Fibroblast of gingiva (primary cell): Measurements from ENCODE around the gene A2ML1.
"Not testable (repeated sequence)": the region's sequence is repeated elsewhere in the genome, so short reads cannot be mapped to it uniquely, and the experiment has no call there.

Source experiments
- DNase-seq: peaks from one replicate; pipeline ENCODE4 v3.0.0-alpha.2; 2011; ENCODE audit warnings: low read depth

The A2ML1 gene

GRCh38 chr12:8817856-8818255, 4.6 kb upstream of the A2ML1 start:
- no peak for DNase-seq

DNA sequence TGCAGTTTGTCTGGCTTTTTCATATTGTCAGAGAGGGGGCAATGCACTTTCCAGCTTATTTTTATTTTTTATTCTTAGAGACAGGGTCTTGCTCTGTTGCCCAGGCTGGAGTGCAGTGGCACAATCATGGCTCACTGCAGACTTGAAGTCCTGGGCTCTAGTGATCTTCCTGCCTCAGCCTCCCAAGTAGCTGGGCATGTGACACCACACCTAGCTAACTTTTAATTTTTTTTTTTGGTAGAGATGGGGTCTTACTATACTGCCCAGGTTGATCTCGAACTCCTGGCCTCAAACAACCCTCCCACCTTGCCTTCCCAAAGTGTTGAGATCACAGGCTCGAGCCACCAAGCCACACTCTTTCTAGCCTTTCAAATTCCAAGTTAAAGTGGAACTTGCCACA, 3.9 kb upstream of the A2ML1 start:
- no peak for DNase-seq

- no peak for DNase-seq
These were observed 2.8 kb upstream of the A2ML1 start for GRCh38 chr12:8819666-8819980.

- DNase-seq: not testable (repeated sequence)
These were observed 1.6 kb upstream of the A2ML1 start for GRCh38 chr12:8820676-8821407.

- DNase-seq: no peak
These were observed 830 bp upstream of the A2ML1 start for GRCh38 chr12:8821591-8821990.

GRCh38 chr12:8823565-8824300, 1.3 kb downstream of the A2ML1 start:
- no peak for DNase-seq

DNA sequence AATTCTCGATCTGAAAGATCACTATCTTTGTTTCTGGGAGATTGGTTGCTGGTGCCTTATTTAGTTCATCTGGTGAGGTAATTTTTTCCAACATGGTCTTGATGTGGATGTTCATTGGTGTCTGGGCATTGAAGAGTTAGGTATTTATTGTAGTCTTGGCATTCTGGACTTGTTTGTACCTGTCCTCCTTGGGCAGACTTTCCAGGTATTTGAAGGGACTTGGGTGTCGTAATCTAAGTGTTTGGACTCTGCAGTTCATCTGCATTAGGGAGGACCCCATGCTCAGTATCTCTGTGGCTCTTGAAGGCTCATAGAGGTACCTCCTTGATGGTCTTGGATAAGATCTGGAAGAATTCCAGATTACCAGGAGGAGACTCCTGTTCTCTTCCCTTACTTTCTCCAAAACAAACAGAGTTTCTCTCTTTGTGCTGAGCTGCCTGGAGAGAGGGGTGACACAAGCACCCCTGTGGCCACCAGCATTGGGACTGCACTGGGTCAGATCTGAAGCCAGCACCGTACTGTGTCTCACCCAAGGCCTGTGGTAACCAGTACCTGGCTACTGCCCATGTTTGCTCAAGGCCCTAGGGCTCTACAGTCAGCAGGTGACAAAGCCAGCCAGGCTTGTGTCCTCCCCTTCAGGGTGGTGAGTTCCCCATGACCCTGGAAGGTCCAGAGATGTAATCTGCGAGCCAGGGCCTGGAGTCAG, 5.3 kb downstream of the A2ML1 start:
- DNase-seq: no peak

GRCh38 chr12:8828257-8829124, 6.1 kb downstream of the A2ML1 start:
- no peak for DNase-seq

DNA sequence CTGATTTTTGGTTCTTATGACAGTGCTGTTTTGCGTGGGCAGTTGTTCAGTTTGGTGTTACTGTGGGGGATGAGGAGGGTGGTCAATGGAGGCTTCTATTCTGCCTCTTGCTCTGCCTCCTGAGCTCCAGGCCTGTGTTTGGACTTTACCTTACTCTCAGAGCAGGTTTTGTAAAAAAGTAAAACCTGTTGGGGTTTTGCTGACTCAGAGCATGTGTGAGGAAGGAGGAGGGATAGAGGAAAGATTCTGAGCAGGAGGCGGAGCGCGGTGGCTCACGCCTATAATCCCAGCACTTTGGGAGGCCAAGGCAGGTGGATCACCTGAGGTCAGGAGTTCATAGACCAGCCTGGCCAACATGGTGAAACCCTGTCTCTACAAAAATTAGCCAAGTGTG, 6.7 kb downstream of the A2ML1 start:
- DNase-seq: no peak

DNA sequence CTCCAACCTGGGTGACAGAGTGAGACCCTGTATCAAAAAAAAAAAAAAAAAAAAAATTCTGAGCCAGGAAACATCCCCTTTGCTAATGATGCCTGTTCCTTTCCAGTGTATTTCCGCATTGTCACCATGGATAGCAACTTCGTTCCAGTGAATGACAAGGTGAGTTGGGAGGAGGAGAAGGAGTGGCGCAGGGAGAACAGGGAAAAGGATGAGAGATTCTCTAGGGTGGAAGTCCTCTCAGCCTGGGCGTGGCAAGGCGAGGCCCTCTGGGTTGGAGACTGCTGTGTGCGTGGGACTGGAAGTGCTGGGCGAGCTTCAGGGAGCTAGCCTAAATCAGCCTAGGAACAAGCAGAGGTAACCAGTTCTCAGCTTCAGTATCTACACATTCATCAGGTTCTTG, 7.2 kb downstream of the A2ML1 start:
- DNase-seq: no peak

DNA sequence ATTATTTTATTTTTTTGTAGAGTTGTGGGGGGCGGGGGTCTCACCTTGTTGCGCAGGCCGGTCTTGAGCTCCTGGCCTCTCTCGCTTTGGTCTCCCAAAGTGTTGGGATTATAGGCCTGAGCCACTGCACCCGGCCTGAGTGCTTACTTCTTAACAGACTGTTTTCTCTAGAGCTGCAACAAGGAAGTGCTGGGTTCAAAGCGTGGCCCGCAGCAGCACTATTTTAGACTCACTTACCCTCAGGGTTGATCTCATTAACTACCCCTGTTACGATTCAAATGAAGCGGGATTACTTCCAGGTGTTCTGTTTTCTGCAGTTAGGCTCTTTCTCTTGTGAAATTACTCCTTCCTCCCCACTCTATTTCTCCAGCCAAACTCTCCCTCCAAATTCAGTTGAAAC, 8.7 kb downstream of the A2ML1 start:
- no peak for DNase-seq

- DNase-seq: no peak
These were observed 10.1 kb downstream of the A2ML1 start for GRCh38 chr12:8832500-8832899.

- no peak for DNase-seq
These were observed 11.8 kb downstream of the A2ML1 start for GRCh38 chr12:8834230-8834629.

- no peak for DNase-seq
These were observed 14.9 kb downstream of the A2ML1 start for GRCh38 chr12:8837291-8837690.

DNA sequence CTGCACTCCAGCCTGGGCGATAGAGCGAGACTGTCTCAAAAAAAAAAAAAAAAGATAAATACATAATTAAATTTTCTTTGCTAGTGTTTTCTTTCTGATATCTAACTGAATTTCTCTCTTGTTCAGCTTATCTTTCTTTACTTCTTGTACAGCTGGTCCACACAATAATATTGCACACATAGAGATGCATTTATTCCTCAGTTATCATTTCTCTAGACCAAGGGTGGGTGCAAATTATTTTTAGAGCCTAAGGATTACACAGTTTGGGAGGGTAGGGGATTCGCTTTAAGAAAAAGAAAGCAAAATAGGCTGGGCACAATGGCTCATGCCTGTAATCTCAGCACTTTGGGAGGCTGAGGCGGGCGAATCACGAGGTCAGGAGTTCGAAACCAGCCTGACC, 17.9 kb downstream of the A2ML1 start:
- DNase-seq: no peak

DNA sequence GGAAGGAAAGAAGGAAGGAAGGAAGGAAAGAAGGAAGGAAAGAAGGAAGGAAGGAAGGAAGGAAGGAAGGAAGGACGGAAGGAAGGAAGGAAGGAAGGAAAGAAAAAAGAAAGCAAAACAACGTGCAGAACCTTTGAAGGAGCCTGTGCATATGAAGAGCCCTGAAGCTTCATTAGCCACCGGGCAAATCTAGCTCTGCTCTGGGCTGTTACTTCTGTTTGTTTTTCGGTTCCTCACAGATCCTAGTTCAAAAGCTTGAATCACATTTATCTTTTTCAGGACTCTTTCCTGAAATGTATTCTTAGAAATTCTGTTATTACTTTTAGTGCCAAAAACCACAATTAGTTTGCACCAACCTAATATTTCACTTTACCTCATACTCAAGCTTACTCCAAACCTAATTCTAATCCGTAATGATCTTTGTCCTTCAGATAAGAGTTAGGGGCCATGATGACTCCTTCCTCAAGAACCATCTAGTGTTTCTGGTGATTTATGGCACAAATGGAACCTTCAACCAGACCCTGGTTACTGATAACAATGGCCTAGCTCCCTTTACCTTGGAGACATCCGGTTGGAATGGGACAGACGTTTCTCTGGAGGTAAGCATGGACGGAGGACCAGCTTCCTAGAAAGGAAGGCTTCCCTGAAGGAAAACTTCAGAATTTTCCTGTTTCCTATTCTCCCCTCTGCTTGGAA, 18.7 kb downstream of the A2ML1 start:
- no peak for DNase-seq

DNA sequence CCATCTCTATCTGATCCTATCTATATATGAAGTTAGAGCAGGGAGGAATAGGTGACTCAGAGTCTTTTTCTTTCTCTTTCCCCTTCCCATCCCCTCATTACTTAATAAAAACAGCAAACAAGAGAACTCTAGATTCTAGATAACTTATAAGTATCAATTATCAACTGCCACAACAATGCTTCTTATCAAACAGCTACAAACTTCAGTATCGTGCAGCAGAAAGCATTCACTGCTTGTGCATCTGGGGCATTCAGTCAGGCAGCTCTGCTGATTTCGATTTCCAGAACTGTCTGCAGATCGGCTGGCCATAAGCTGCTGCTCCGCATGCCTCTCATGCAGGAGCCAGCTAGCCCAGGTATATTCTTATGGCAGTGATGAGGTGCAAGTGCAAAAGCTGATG, 19.4 kb downstream of the A2ML1 start:
- no peak for DNase-seq

DNA sequence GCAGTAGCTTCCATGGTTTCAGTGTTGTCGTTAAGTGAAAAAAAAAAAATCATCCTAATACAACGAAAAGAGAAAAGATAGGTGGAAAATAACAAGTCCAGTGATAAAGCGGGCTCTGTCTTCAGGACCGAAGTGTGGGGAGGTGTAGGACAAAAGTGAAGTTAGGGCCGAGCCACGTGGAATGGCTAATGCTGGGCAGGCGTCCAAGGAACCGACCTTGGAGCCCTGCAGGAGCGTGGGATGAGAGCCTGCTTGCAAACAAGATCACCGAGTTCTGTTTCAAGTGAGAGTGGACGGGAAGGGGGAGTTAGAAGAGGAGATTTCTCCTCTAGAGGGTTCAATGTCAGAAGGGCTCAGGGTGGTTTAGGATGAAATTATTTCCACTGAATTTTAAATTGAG, 22.2 kb downstream of the A2ML1 start:
- DNase-seq: no peak

GRCh38 chr12:8846305-8846704, 23.9 kb downstream of the A2ML1 start:
- no peak for DNase-seq

DNA sequence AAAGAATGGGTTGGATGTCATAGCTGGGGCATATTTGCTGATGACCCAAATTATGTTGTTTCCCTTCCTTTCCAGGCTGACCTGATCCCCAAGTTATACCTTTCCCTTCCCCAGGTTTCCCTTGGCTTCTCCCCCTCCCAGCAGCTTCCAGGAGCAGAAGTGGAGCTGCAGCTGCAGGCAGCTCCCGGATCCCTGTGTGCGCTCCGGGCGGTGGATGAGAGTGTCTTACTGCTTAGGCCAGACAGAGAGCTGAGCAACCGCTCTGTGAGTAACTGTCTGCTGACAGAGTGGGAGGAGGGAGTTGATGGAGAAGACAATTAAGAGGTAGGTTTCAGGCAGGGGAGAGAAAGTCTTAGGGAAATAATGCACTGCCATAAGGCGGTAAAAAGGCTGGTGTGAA, 25.0 kb downstream of the A2ML1 start:
- no peak for DNase-seq

DNA sequence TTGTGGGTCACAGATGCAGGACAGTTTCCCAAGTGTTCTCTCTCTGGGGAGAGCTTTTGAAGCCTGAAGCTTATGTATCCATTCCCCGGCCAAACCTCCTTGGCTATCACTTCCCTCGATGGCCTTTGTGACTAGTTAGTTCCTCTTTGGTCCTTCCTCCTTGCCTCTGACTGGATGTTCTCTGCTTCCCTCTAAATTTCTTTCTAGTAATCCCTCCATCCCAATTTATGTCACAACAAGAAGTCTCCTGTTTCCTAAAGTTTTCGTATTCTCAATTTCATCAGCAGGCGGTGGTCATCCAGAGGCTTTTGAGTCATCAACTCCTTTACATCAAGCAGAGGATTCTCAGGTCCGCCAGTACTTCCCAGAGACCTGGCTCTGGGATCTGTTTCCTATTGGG, 27.5 kb downstream of the A2ML1 start:
- no peak for DNase-seq

- DNase-seq: no peak
These were observed 29.7 kb downstream of the A2ML1 start for GRCh38 chr12:8852119-8852518.
